Duodenal mucosa (tissue), 2 donors: ENCODE data around the gene TRIM47.

Experiments used
- H3K27ac ChIP-seq: one replicate; pipeline ENCODE4 v1.7.0; 2013; ENCODE audit warnings: low read depth, low read length
- H3K27me3 ChIP-seq, 2 donors: one replicate each; pipeline ENCODE4 v1.7.0; 2013; ENCODE audit warnings: low read length in 2 of 2, control low read depth in 1 of 2; ENCODE audit not compliant: insufficient read depth in 2 of 2, control insufficient read depth in 1 of 2
- H3K36me3 ChIP-seq, 2 donors: one replicate each; pipeline ENCODE4 v1.7.0; 2013; ENCODE audit warnings: low read length in 2 of 2, control low read depth in 1 of 2; ENCODE audit not compliant: insufficient read depth in 2 of 2, control insufficient read depth in 1 of 2
- H3K4me1 ChIP-seq, 2 donors: one replicate each; pipeline ENCODE4 v1.7.0; 2013; ENCODE audit warnings: low read length in 2 of 2, control low read depth in 1 of 2; ENCODE audit not compliant: insufficient read depth in 2 of 2, control insufficient read depth in 1 of 2
- H3K4me3 ChIP-seq, 2 donors: one replicate each; pipeline ENCODE4 v1.7.0; 2013; ENCODE audit warnings: low read length in 2 of 2, low read depth in 1 of 2
- H3K9ac ChIP-seq, 2 donors: one replicate each; pipeline ENCODE4 v1.7.0; 2013; ENCODE audit warnings: low read length in 2 of 2, low read depth in 1 of 2
- H3K9me3 ChIP-seq, 2 donors: one replicate each; pipeline ENCODE4 v1.7.0; 2013; ENCODE audit warnings: low read length in 2 of 2, control low read depth in 1 of 2; ENCODE audit not compliant: control insufficient read depth in 1 of 2

TRIM47 gene

DNA sequence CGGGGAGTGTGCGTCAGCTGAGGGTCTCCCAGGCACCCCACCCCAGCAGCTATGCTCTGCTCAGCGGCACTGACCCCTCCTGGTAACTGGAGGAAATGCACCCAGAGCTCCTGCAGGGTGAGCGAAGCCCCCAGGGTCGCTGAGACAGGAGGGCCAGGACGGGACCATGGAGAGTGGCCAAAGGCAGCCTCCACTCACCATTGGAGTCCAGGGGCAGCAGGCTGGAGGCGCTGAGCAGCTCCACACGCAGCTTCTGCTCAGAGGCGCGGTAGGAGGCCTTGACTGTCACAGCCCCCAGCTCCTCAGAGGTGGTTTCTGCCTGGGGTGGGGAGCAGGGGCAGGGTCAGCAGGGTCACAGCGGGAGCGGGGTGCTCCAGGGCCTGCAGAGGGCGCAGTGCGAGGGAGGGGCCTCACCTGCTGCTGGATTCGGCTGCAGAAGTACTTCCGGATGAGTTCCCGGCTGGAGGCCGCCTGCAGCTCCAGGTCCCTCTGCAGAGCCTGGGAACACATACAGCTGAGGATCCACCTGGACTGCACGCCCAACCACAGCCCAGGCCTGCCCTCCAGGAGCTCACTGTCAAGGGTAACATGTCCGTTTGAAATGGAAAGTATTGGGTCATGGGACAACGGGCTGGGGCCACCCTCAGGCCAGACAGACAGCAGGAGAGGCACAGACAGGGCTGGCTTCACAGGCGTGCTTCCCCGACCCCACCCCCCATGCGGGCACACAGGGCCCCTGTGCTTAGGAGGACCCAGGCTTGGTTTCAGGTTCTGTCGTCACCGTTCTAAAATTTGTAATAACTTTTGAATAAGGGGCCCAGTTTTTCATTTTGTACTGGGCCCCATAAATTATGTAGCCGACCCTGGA lies 48.0 kb downstream of the TRIM47 start:
- H3K4me1 ChIP-seq = peaks cover 6 to 37% of the 10 kb centered on the region in 2 donors
- H3K9me3 ChIP-seq = no peaks in the 10 kb centered on the region
- H3K36me3 ChIP-seq = peaks cover 4 to 26% of the 10 kb centered on the region in 2 donors
- no peaks in the 10 kb centered on the region for H3K27me3 ChIP-seq
- peak overlapping the region; percentile 57 to 63 for H3K4me3 ChIP-seq
- peak overlapping the region; percentile 53 to 57 for H3K9ac ChIP-seq
- no peak overlapping the region for H3K27ac ChIP-seq

DNA sequence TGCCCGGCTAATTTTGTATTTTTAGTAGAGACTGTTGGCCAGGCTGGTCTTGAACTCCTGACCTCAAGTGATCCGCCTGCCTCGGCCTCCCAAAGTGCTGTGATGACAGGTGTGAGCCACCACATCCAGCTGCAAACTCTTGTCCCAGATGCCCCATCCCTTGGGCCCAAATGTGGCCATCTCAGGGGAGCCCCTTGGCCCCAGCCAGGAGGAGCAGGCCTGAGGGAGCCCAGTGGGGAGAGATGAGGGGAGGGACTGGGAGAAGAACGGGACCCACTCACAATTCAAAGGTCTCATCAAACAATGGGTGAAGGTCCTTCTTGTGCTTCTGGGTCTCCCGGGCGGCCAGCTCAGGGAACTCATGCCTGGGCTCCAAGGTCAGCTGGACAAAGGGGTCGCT lies 48.6 kb downstream of the TRIM47 start:
- Histone ChIP-seq H3K27me3 (no peaks in the 10 kb centered on the region), H3K4me1 (peaks cover 6 to 37% of the 10 kb centered on the region in 2 donors), H3K4me3 (no peak overlapping the region), H3K27ac (no peak overlapping the region), H3K36me3 (peaks cover 4 to 25% of the 10 kb centered on the region in 2 donors), H3K9ac (no peak overlapping the region), H3K9me3 (no peaks in the 10 kb centered on the region)

DNA sequence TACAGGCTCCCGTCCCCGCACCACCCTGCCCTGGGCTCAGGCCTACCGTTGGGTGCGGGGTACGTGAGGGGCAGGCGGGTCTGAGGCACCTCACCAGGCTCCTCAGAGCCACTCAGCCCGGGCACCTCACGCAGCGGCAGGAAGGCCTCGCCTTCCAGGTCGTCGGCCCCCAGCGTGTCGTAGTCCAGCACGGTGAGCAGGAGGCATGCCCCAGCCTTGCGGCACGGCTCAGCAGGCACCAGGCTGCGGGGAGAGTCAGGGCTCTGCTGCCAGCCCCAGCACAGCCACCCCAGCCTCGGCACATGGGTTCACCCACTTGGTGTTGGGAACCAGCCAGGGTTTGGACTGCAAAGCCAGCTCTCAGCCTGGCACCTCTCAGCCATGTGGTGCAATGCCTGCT lies 49.6 kb downstream of the TRIM47 start:
- Histone ChIP-seq H3K36me3 (peaks cover 8 to 27% of the 10 kb centered on the region in 2 donors), H3K27ac (no peak overlapping the region), H3K9ac (no peak overlapping the region)

DNA sequence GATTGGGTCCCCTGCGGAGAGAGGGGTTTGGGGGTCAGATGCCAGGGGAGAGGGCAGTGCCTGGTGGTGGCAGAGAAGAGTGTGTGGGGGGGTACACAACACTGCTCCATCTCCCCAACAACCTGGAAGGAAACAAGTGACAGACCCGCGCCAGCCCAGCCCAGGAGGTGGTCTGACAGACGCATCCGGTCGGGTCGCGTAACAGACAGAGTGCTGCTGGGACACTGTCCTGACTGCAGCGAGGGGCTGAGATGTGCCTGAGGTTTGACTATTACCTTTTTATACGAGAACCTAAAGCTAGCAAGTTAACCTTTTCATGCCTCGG lies 50.3 kb downstream of the TRIM47 start:
- peak overlapping the region; percentile 22 for H3K27ac ChIP-seq
- H3K4me1 ChIP-seq = peaks cover 6 to 24% of the 10 kb centered on the region in 2 donors
- no peaks in the 10 kb centered on the region for H3K27me3 ChIP-seq
- H3K9ac ChIP-seq = peak overlapping the region in 1 of 2 donors; percentile 69
- peak overlapping the region in 1 of 2 donors; percentile 60 for H3K4me3 ChIP-seq
- H3K36me3 ChIP-seq = peaks cover 9 to 27% of the 10 kb centered on the region in 2 donors
- H3K9me3 ChIP-seq = no peaks in the 10 kb centered on the region

More for the DNA sequence above, 49.6 kb downstream of the TRIM47 start:
- Histone ChIP-seq H3K4me3 (no peak overlapping the region), H3K4me1 (peaks cover 6 to 31% of the 10 kb centered on the region in 2 donors), H3K27me3 (no peaks in the 10 kb centered on the region), H3K9me3 (no peaks in the 10 kb centered on the region)

DNA sequence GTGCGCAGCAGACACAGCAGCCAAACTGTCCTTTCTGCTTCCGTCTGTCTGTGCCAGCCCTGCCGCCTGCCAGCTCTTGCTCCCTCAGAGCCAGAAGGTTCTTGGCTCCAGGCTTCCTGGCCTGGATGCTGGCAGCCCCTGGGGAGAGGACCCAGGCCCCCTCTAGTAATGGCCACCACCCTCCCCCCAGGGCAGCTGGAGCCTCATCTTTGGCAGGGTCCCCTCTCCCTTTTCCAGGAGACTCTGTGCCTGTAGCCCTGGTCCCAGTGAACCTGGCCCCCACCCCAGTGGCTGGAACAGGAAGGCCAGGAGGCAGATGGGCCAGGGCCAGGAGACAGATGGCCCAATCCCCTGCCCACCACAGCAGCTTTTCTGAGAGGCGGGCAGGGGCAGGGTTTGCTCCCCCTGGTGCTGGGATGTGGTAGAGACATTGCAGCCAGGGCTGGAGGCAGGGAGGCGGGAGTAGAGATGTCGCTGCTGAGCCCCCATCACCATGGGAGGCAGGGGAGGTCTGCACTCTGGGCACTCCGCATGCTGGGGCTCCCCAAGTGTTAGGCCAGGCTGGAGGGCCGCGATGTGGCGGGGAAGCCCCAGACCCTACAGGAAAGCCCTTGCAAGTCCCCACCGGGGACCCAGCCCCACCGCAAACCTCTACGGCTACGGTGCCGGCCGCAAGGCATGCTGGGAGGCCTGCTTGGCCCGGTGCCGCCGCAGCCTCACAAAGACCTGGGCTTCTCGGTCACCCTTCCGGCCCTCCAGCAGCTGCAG lies 50.9 kb downstream of the TRIM47 start:
- H3K27ac ChIP-seq = peak overlapping the region; percentile 32
- H3K9me3 ChIP-seq = no peaks in the 10 kb centered on the region

DNA sequence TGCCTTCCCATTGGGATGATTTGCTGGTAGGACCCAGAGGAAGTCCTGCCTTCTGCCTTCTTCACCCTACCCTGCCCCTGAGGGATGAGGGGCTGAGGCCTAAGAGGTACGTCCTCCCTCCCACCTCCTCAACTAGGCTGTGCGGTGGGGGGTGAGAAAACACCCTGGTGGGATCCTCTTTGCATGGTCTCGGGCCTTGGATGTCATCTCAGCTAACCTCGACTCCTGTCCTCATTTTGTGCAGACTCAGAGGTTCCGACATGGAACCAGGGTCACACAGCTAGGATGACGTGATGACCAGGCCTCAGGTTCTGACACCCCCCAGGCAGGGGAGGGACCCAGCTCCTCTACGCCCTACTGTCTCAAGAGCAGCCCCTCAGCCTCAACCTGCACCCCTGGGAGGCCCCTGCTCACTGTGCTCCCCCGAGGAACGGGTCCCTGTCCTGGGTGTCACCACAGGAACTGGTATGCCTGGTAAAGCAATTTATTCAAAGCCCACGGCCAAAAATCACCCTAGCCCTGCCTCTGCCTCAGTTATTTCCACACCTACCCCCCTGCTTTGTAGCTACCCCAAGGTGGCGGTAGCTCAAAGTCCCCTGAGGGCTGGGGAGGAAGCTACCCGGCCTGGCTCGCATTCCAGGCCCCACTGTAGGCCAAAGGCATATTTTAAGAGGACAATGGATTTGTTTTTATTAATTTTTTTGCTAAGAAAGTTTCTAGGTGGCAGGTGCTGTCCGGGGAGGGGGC lies 51.6 kb downstream of the TRIM47 start:
- peaks cover 9 to 27% of the 10 kb centered on the region in 2 donors for H3K36me3 ChIP-seq
- peak overlapping the region in 1 of 2 donors; percentile 18 for H3K9ac ChIP-seq
- H3K9me3 ChIP-seq = no peaks in the 10 kb centered on the region
- no peaks in the 10 kb centered on the region for H3K27me3 ChIP-seq
- no peak overlapping the region for H3K27ac ChIP-seq
- peaks cover 18 to 31% of the 10 kb centered on the region in 2 donors for H3K4me1 ChIP-seq
- no peak overlapping the region for H3K4me3 ChIP-seq

More for the DNA sequence above, 50.9 kb downstream of the TRIM47 start:
- no peaks in the 10 kb centered on the region for H3K27me3 ChIP-seq
- H3K4me3 ChIP-seq = peak overlapping the region in 1 of 2 donors; percentile 60
- H3K9ac ChIP-seq = peak overlapping the region in 1 of 2 donors; percentile 69
- peaks cover 9 to 27% of the 10 kb centered on the region in 2 donors for H3K36me3 ChIP-seq
- H3K4me1 ChIP-seq = peaks cover 11 to 24% of the 10 kb centered on the region in 2 donors

DNA sequence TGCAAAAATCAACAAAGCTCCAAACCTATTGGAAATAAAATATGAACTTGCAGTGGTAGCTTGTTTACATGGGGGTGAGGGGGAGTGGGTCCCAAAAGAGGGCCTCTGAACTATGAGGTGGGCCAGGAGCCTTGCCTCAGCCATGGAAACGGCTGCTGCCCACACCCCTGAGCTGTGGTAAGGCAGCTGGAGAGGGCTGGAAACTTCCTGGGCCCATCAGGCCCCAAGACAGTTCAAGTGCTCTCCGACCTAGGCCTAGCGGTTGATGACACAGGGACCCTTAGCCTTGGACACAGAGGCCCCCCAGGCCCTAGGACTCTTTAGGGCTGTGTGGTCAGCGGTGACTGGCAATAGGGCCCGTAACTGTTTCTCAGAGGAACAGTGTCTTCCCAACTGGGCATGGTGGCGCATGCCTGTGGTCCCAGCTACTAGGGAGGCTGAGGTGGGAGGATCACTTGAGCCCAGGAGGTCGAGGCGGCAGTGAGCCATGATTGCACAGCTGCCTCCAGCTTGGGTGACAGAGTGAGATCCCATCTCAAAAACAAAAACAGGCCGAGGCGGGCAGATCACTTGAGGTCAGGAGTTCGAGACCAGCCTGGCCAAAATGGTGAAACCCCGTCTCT lies 52.5 kb downstream of the TRIM47 start:
- H3K36me3 ChIP-seq = peaks cover 9 to 36% of the 10 kb centered on the region in 2 donors
- no peaks in the 10 kb centered on the region for H3K27me3 ChIP-seq
- H3K4me3 ChIP-seq = no peak overlapping the region
- no peak overlapping the region for H3K9ac ChIP-seq
- no peaks in the 10 kb centered on the region for H3K9me3 ChIP-seq
- H3K4me1 ChIP-seq = peaks cover 15 to 29% of the 10 kb centered on the region in 2 donors
- no peak overlapping the region for H3K27ac ChIP-seq

DNA sequence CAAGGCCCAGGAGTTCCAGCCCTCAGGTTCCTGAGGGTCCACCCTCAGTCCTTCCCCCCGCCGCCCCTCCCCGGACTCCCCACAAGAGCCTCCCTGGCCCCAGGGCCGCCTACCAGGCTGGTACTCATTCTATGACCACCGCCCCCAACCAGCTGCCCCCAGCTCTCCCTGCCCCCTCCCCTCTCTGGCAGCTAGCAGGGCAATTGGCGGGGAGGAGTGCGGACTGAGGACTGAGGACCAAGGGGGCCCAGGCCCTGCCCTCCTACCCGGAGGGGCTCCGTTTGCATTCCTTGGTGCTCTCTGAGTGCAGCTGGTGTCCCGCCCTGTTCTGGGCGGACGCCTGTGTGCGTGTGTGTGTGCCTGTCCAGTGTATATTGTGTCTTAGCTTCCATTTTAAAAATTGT lies 53.2 kb downstream of the TRIM47 start:
- Histone ChIP-seq H3K36me3 (peaks cover 16 to 39% of the 10 kb centered on the region in 2 donors), H3K27ac (no peak overlapping the region), H3K4me3 (no peak overlapping the region), H3K9me3 (no peaks in the 10 kb centered on the region), H3K4me1 (peaks cover 12 to 25% of the 10 kb centered on the region in 2 donors), H3K9ac (no peak overlapping the region), H3K27me3 (no peaks in the 10 kb centered on the region)

DNA sequence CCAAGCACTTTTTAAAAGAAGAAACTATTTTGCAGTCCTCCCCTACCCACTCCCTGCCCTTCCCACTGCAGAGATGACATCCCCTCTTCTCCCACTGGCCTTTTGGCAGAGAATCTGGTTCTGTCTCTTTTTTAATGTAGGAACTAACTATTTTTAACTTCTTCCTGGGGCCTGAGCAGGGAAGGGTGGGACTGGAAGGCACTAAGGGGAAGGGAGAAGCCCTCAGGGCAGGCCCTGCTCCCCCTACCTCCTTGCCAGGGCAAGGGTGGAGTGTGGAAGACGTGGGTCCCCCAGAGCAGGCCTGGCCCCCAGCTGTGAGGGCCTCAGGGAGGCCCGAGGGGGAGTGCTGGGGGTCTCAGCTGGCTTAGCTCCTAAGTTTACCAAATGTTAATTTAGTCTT lies 53.7 kb downstream of the TRIM47 start:
- Histone ChIP-seq H3K9ac (no peak overlapping the region), H3K9me3 (no peaks in the 10 kb centered on the region), H3K36me3 (peaks cover 20 to 44% of the 10 kb centered on the region in 2 donors), H3K4me1 (peaks cover 12 to 25% of the 10 kb centered on the region in 2 donors), H3K27me3 (no peaks in the 10 kb centered on the region), H3K27ac (no peak overlapping the region), H3K4me3 (no peak overlapping the region)
